Transverse colon (tissue), 4 donors: ENCODE measurements around the gene CAMTA1. TPM values are rescaled to one million over a fixed set of nuclear protein-coding genes. Genes with fewer than 3 reads are reported as not detected.

Experiments
- DNase-seq: peaks from one replicate; pipeline ENCODE4 v3.0.0-alpha.2; 2019
- H3K27ac ChIP-seq, 4 donors: fragments of 200-600 bp; sonication (generic); 2 replicates each; pipeline ENCODE4 v1.5.1; 2016 to 2018; ENCODE audit warnings: inconsistent platforms in 4 of 4
- H3K27me3 ChIP-seq: fragments of 200-600 bp; sonication (generic); 2 replicates; pipeline ENCODE4 v1.5.1; 2017; ENCODE audit warnings: inconsistent platforms
- H3K36me3 ChIP-seq, 4 donors: fragments of 200-600 bp; sonication (generic); 2 replicates each; pipeline ENCODE4 v1.5.1; 2017 to 2019; ENCODE audit warnings: inconsistent platforms in 4 of 4
- H3K4me1 ChIP-seq, 4 donors: fragments of 200-600 bp; sonication (generic); 2 replicates each; pipeline ENCODE4 v1.5.1; 2017 to 2020; ENCODE audit warnings: inconsistent platforms in 4 of 4
- H3K4me3 ChIP-seq, 4 donors: fragments of 200-600 bp; sonication (generic); 1 replicate in 1 of 4; 2 replicates in 3 of 4; pipeline versions ENCODE4 v1.5.1 to v1.6.1; 2017 to 2019; ENCODE audit warnings: inconsistent platforms in 4 of 4
- H3K9me3 ChIP-seq, 2 donors: fragments of 200-600 bp; sonication (generic); 2 replicates each; pipeline ENCODE4 v1.5.1; 2017 to 2019; ENCODE audit warnings: inconsistent platforms in 2 of 2
- EP300 ChIP-seq: sonication (generic); formaldehyde crosslinking; IDR thresholded peaks from one replicate; pipeline ENCODE4 v1.6.1; 2017; ENCODE audit warnings: antibody characterized with exemption, low read depth
- POLR2A ChIP-seq: fragments of 450-650 bp; IDR thresholded peaks from one replicate; pipeline ENCODE4 v1.6.1; 2016; ENCODE audit warnings: antibody characterized with exemption, mild to moderate bottlenecking, moderate library complexity
- POLR2AphosphoS5 ChIP-seq, 3 donors: sonication (generic); formaldehyde crosslinking; IDR thresholded peaks; one replicate each; pipeline ENCODE4 v1.6.1; 2016; ENCODE audit warnings: antibody characterized with exemption in 3 of 3
- WGBS, 2 donors: methylation state at CpG; one replicate each; pipeline ENCODE4 v1.1.5; 2018; ENCODE audit warnings: low coverage in 1 of 2; 5-methylcytosine and 5-hydroxymethylcytosine counted together
- in situ Hi-C, 4 donors: fragments of 200-750 bp; cut with MboI; loops; one replicate each; pipeline versions ENCODE4 v1.15.0 to v1.15.1; 2017; ENCODE audit warnings: low sequenced_read_pairs in 3 of 4, low pct_ligation_motif_present in 1 of 4, low pct_unique_long_range_greater_than_20kb in 1 of 4
- intact Hi-C: fragments of 100-400 bp; cut with DNase I; formaldehyde crosslinking; loops from one replicate; pipeline ENCODE4 v1.15.1; 2023; ENCODE audit warnings: low total_unique reads
- total RNA-seq, 4 donors: library from RNA; depleted of rRNA; stranded (reverse); fragments of >200 nt; gene quantifications; one replicate each; pipeline ENCODE4 v1.1.0, GENCODE V29; 2016
- TF ChIP-seq, protein P1 (sequence below), 5 experiments: fragments of 200-600 bp in 3 of 5; fragments of 450-650 bp in 2 of 5; sonication (generic) in 3 of 5; IDR thresholded peaks; 1 replicate in 2 of 5; 2 replicates in 3 of 5; pipeline ENCODE4 v1.5.1; 2016 to 2017; ENCODE audit warnings: antibody characterized with exemption in 5 of 5, inconsistent platforms in 3 of 5, mild to moderate bottlenecking in 2 of 5, moderate library complexity in 1 of 5

Gene CAMTA1
- total RNA-seq, 4 donors from 2014 or later: 93.8 to 268 (median 130) TPM

- no peak for TF ChIP-seq POLR2A
- no peak for TF ChIP-seq POLR2AphosphoS5 (IDR thresholded peaks at IDR 0.05)
- TF ChIP-seq, protein P1, sequence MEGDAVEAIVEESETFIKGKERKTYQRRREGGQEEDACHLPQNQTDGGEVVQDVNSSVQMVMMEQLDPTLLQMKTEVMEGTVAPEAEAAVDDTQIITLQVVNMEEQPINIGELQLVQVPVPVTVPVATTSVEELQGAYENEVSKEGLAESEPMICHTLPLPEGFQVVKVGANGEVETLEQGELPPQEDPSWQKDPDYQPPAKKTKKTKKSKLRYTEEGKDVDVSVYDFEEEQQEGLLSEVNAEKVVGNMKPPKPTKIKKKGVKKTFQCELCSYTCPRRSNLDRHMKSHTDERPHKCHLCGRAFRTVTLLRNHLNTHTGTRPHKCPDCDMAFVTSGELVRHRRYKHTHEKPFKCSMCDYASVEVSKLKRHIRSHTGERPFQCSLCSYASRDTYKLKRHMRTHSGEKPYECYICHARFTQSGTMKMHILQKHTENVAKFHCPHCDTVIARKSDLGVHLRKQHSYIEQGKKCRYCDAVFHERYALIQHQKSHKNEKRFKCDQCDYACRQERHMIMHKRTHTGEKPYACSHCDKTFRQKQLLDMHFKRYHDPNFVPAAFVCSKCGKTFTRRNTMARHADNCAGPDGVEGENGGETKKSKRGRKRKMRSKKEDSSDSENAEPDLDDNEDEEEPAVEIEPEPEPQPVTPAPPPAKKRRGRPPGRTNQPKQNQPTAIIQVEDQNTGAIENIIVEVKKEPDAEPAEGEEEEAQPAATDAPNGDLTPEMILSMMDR (IDR thresholded peaks at IDR 0.05): no peak
- no peak for TF ChIP-seq EP300
- H3K4me3 ChIP-seq: no peak overlapping the region
- H3K27ac ChIP-seq: no peak overlapping the region
- no peak for DNase-seq
- in situ Hi-C loops: no loop called here
- no peaks in the 10 kb centered on the region for H3K4me1 ChIP-seq
- no peaks in the 10 kb centered on the region for H3K36me3 ChIP-seq
- H3K27me3 ChIP-seq: peaks cover 15% of the 10 kb centered on the region
- H3K9me3 ChIP-seq: no peaks in the 10 kb centered on the region
- 29 to 57% methylated on average over 1 to 7 of the region's 7 CpGs for WGBS, 2 donors
- intact Hi-C loops: no loop called here
Measured at GRCh38 chr1:6984986-6985385, 199.7 kb downstream of the CAMTA1 start.

- no peak for DNase-seq
- no peaks in the 10 kb centered on the region for H3K4me1 ChIP-seq
- H3K9me3 ChIP-seq: no peaks in the 10 kb centered on the region
- intact Hi-C loops (no loop called here), in situ Hi-C loops (no loop called here)
- peaks cover 15% of the 10 kb centered on the region for H3K27me3 ChIP-seq
- TF ChIP-seq, protein P1 (IDR thresholded peaks at IDR 0.05): no peak
- no peak for TF ChIP-seq POLR2A
- TF ChIP-seq POLR2AphosphoS5 (IDR thresholded peaks at IDR 0.05): no peak
- no peak for TF ChIP-seq EP300
- H3K4me3 ChIP-seq: no peak overlapping the region
- 73 to 79% methylated on average over 10 to 17 of the region's 17 CpGs for WGBS, 2 donors
- H3K27ac ChIP-seq: no peak overlapping the region
- no peaks in the 10 kb centered on the region for H3K36me3 ChIP-seq
Measured at GRCh38 chr1:6985549-6986276, 200.5 kb downstream of the CAMTA1 start.

DNA sequence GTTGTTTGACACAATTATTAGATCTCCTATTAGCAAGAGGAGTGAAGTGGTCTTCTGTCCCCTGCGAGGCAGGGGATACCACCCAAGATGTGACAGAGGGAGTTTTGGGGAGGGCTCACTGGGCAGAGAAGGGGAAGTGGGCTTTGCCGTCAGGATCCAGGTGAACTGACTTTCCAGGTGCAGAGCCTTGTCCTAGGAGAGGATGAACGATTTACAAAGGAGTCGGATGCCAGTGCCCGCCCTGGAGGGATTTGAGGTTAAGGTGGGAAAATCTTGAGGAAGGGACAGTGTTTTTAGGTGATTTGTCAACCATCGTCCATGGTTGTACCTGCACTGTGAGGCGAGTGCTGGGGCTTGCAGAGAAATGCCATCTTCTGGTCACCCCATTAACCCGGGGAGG lies 201.0 kb downstream of the CAMTA1 start:
- in situ Hi-C loops (no loop called here), intact Hi-C loops (no loop called here)
- WGBS, 2 donors: 92 to 96% methylated on average over 4 to 8 of the region's 8 CpGs
- H3K4me1 ChIP-seq: no peaks in the 10 kb centered on the region
- no peak overlapping the region for H3K27ac ChIP-seq
- H3K4me3 ChIP-seq: no peak overlapping the region
- H3K9me3 ChIP-seq: no peaks in the 10 kb centered on the region
- TF ChIP-seq POLR2A (no peak), POLR2AphosphoS5 (IDR thresholded peaks at IDR 0.05) (no peak), EP300 (no peak)
- TF ChIP-seq, protein P1 (IDR thresholded peaks at IDR 0.05): no peak
- H3K27me3 ChIP-seq: peaks cover 15% of the 10 kb centered on the region
- DNase-seq: no peak
- H3K36me3 ChIP-seq: no peaks in the 10 kb centered on the region

DNA sequence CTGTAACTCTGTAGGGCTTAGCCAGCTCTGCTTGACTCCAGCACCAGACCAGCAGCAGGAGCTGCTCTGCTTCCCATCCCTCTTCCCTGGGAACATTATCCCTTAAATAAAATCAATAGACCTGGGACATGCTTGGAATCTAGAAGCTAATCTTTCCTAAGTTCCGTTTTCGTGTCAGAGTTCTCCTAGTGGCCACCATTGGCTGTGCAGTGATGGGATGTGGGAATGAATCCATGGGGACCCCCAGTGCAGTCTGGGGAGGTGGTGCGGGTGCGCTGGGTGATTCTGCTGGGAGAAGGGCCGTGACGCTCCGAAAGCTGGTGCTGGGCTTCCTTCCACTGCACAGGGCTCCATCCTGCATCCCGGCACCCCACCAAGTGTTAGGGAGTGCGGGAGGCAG lies 202.7 kb downstream of the CAMTA1 start:
- no peak overlapping the region for H3K4me3 ChIP-seq
- H3K27ac ChIP-seq: no peak overlapping the region
- intact Hi-C loops (no loop called here), in situ Hi-C loops (no loop called here)
- H3K9me3 ChIP-seq: no peaks in the 10 kb centered on the region
- WGBS, 2 donors: 93% methylated on average over 9 of the region's 9 CpGs; no CpG with 5 or more reads in 1 of the 2 donors
- H3K27me3 ChIP-seq: peaks cover 15% of the 10 kb centered on the region
- DNase-seq: no peak
- no peaks in the 10 kb centered on the region for H3K36me3 ChIP-seq
- TF ChIP-seq POLR2A (no peak), EP300 (no peak), POLR2AphosphoS5 (IDR thresholded peaks at IDR 0.05) (no peak)
- TF ChIP-seq, protein P1 (IDR thresholded peaks at IDR 0.05): no peak
- H3K4me1 ChIP-seq: no peaks in the 10 kb centered on the region
